Middle frontal gyrus (tissue), 1 donor: ENCODE data around the gene HELZ.
"Not testable (repeated sequence)": the region's sequence is repeated elsewhere in the genome, so short reads cannot be mapped to it uniquely, and the experiment has no call there.

Experiments used
- DNase-seq: peaks from one replicate; pipeline ENCODE4 v3.0.0-alpha.2; 2015; ENCODE audit warnings: low spot score; ENCODE audit errors: extremely low spot score

Gene HELZ

GRCh38 chr17:67053438-67054000, 191.5 kb downstream of the HELZ start:
- no peak for DNase-seq

- no peak for DNase-seq
Observed at GRCh38 chr17:67052720-67053437, 192.1 kb downstream of the HELZ start.

- no peak for DNase-seq
Observed at GRCh38 chr17:67051837-67052236, 193.2 kb downstream of the HELZ start.

- no peak for DNase-seq
Observed at GRCh38 chr17:67051155-67051538, 193.8 kb downstream of the HELZ start.

GRCh38 chr17:67050471-67051154, 194.4 kb downstream of the HELZ start:
- DNase-seq, result no peak

GRCh38 chr17:67050066-67050465, 194.9 kb downstream of the HELZ start:
- no peak for DNase-seq

- DNase-seq, result no peak
Observed at GRCh38 chr17:67049025-67049739, 195.8 kb downstream of the HELZ start.

- DNase-seq, result no peak
Observed at GRCh38 chr17:67047382-67047781, 197.6 kb downstream of the HELZ start.

GRCh38 chr17:67046398-67046797, 198.6 kb downstream of the HELZ start:
- DNase-seq, result no peak

GRCh38 chr17:67044940-67045339, 200.1 kb downstream of the HELZ start:
- no peak for DNase-seq

- no peak for DNase-seq
Observed at GRCh38 chr17:67044016-67044772, 200.8 kb downstream of the HELZ start, which contains the start of gene CACNG1. TSS of gene CACNG1 (plus strand) at chr17:67044554. CDS start at chr17:67044661, 107 bp downstream.

GRCh38 chr17:67043283-67043682, 201.7 kb downstream of the HELZ start:
- DNase-seq, result no peak

GRCh38 chr17:67041941-67042899, 202.8 kb downstream of the HELZ start:
- no peak for DNase-seq

- no peak for DNase-seq
Observed at GRCh38 chr17:67041531-67041930, 203.5 kb downstream of the HELZ start.

- DNase-seq, result not testable (repeated sequence)
Observed at GRCh38 chr17:67041119-67041518, 203.9 kb downstream of the HELZ start.

GRCh38 chr17:67040652-67041051, 204.3 kb downstream of the HELZ start:
- DNase-seq, result no peak

GRCh38 chr17:67038861-67039365, 206.1 kb downstream of the HELZ start:
- DNase-seq, result no peak

- no peak for DNase-seq
Observed at GRCh38 chr17:67035131-67036083, 209.6 kb downstream of the HELZ start.

GRCh38 chr17:67033613-67034012, 211.4 kb downstream of the HELZ start:
- no peak for DNase-seq
